Activated CD4-positive, alpha-beta T cell treated with anti-CD3 and anti-CD28 coated beads, Interleukin-2, amount 10 ng/mL, durations not matched to agents 24 days and 14 days (primary cell): ENCODE measurements around the gene SLC26A9. TPM values are rescaled to one million over a fixed set of nuclear protein-coding genes. Genes with fewer than 3 reads are reported as not detected.
"Not testable (repeated sequence)": the region's sequence is repeated elsewhere in the genome, so short reads cannot be mapped to it uniquely, and the experiment has no call there.

Experiments
- DNase-seq: peaks from one replicate; pipeline ENCODE4 v3.0.0; 2022
- H3K27ac Mint-ChIP-seq: one replicate; pipeline ENCODE4 v1.8.0; 2022; ENCODE audit warnings: mild to moderate bottlenecking, mixed read lengths
- H3K27me3 Mint-ChIP-seq: one replicate; pipeline ENCODE4 v1.8.0; 2022; ENCODE audit warnings: mixed read lengths
- H3K36me3 Mint-ChIP-seq: one replicate; pipeline ENCODE4 v1.8.0; 2022; ENCODE audit warnings: low read depth, mild to moderate bottlenecking, mixed read lengths
- H3K4me1 Mint-ChIP-seq: one replicate; pipeline ENCODE4 v1.8.0; 2021; ENCODE audit warnings: mixed read lengths
- H3K4me3 Mint-ChIP-seq: one replicate; pipeline ENCODE4 v1.8.0; 2022; ENCODE audit warnings: mild to moderate bottlenecking, moderate library complexity, mixed read lengths
- H3K9me3 Mint-ChIP-seq: one replicate; pipeline ENCODE4 v1.8.0; 2021; ENCODE audit warnings: mixed read lengths
- intact Hi-C: fragments of 100-400 bp; cut with micrococcal nuclease; formaldehyde crosslinking; loops from one replicate; pipeline ENCODE4 v1.15.1; 2023
- total RNA-seq: library from RNA; stranded (reverse); gene quantifications from 2 replicates; pipeline ENCODE4 v1.2.3, GENCODE V29; 2022

SLC26A9 gene
- total RNA-seq, 1 donor from 2014 or later = not detected

DNA sequence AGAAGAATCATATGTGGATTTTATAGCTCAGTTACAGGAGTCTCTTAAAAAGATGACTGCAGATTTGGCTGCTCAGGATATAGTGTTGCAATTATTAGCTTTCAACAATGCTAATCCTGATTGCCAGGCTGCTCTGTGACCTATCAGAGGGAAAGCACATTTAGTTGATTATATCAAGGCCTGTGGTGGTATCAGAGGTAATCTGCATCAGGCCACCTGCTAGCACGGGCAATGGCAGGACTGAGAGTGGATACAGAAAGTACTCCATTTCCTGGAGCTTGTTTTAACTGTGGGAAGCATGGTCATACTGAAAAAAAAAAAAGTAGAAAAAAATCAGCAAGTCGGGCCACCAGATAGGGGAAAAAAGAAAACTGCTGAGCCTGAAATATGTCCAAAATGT is 51.1 kb downstream of the SLC26A9 start:
- DNase-seq, H3K36me3 Mint-ChIP-seq, H3K4me1 Mint-ChIP-seq, H3K27ac Mint-ChIP-seq, intact Hi-C loops, H3K4me3 Mint-ChIP-seq: not testable (repeated sequence)
- H3K27me3 Mint-ChIP-seq = peaks cover 31% of the 10 kb centered on the region
- peaks cover 17% of the 10 kb centered on the region for H3K9me3 Mint-ChIP-seq

GRCh38 chr1:205891481-205891880 is 51.8 kb downstream of the SLC26A9 start:
- H3K4me3 Mint-ChIP-seq, intact Hi-C loops, H3K4me1 Mint-ChIP-seq, H3K36me3 Mint-ChIP-seq, DNase-seq, H3K27ac Mint-ChIP-seq: not testable (repeated sequence)
- Mint-ChIP-seq H3K27me3 (peaks cover 29% of the 10 kb centered on the region), H3K9me3 (peaks cover 17% of the 10 kb centered on the region)

DNA sequence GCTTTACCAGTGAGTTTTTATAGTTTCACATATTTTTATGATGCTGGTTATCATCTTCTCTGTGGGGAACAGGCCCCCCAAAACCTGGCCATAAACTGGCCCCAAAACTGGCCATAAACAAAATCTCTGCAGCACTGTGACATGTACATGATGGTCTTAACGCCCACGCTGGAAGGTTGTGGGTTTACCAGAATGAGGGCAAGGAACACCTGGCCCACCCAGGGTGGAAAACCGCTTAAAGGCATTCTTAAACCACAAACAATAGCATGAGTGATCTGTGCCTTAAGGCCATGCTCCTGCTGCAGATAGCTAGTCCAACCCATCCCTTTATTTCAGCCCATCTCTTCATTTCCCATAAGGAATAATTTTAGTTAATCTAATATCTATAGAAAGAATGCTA is 52.6 kb downstream of the SLC26A9 start:
- intact Hi-C loops, H3K4me1 Mint-ChIP-seq, H3K27ac Mint-ChIP-seq, DNase-seq, H3K4me3 Mint-ChIP-seq, H3K36me3 Mint-ChIP-seq: not testable (repeated sequence)
- Mint-ChIP-seq H3K9me3 (peaks cover 12% of the 10 kb centered on the region), H3K27me3 (peaks cover 25% of the 10 kb centered on the region)

DNA sequence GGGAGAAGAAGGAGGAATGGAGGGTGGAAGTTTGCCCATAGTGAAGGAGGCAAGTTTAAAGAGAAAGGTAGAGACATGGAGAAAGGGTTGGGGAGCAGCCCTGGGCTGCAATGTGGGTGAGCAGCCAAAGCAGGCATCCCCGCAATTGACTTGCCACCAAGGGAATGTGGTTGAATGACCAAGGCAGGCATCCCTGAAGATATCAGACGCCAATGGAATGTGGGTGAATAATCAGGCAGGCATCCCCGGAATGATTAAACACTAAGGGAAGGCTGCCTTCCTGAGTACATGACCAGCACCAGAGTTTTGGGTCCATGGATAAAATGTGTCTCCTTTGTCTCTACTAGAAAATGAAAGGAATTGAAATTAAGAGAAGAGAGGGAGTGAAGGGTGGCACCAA is 53.5 kb downstream of the SLC26A9 start:
- H3K27me3 Mint-ChIP-seq = peaks cover 19% of the 10 kb centered on the region
- peaks cover 12% of the 10 kb centered on the region for H3K9me3 Mint-ChIP-seq
- H3K4me3 Mint-ChIP-seq, H3K4me1 Mint-ChIP-seq, DNase-seq, H3K27ac Mint-ChIP-seq, H3K36me3 Mint-ChIP-seq, intact Hi-C loops: not testable (repeated sequence)

DNA sequence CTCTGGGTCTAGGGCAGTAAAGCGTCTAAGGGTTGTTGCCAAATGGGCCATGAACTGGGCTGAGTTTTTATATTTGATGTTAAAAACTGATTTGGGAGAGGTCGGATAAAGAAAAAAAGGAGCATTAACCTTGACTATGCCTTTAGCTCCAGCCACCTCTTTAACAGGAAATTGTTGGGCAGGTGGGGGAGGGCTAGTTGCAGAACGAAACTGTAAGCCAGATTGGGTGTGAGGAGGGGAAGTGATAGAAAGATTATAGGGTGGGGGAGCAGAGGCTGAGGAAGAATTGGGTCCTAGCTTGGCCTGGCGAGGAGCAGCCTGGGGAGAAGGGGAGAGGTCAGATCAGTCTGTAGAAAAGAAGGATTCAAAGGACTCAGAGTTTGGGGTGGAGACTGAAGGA is 54.2 kb downstream of the SLC26A9 start:
- intact Hi-C loops, H3K4me1 Mint-ChIP-seq, H3K4me3 Mint-ChIP-seq, H3K36me3 Mint-ChIP-seq, H3K27ac Mint-ChIP-seq: not testable (repeated sequence)
- H3K27me3 Mint-ChIP-seq = peaks cover 16% of the 10 kb centered on the region
- H3K9me3 Mint-ChIP-seq = peaks cover 12% of the 10 kb centered on the region
- DNase-seq = peak; percentile 71

GRCh38 chr1:205883792-205884191 is 59.5 kb downstream of the SLC26A9 start:
- peaks cover 2% of the 10 kb centered on the region for H3K4me1 Mint-ChIP-seq
- H3K27me3 Mint-ChIP-seq = peaks cover 28% of the 10 kb centered on the region
- intact Hi-C loops = no loop called here
- H3K36me3 Mint-ChIP-seq = no peaks in the 10 kb centered on the region
- peaks cover 4% of the 10 kb centered on the region for H3K9me3 Mint-ChIP-seq
- H3K4me3 Mint-ChIP-seq = no peak overlapping the region
- DNase-seq = no peak
- no peak overlapping the region for H3K27ac Mint-ChIP-seq

- Mint-ChIP-seq H3K36me3 (no peaks in the 10 kb centered on the region), H3K4me1 (no peaks in the 10 kb centered on the region), H3K4me3 (no peak overlapping the region), H3K9me3 (peaks cover 12% of the 10 kb centered on the region), H3K27ac (no peak overlapping the region), H3K27me3 (peaks cover 45% of the 10 kb centered on the region)
- no peak for DNase-seq
- intact Hi-C loops = no loop called here
Observed at GRCh38 chr1:205880923-205881322, 62.3 kb downstream of the SLC26A9 start.

GRCh38 chr1:205879974-205880373 is 63.3 kb downstream of the SLC26A9 start:
- intact Hi-C loops = no loop called here
- no peak overlapping the region for H3K4me3 Mint-ChIP-seq
- H3K4me1 Mint-ChIP-seq = no peaks in the 10 kb centered on the region
- H3K27ac Mint-ChIP-seq = no peak overlapping the region
- no peaks in the 10 kb centered on the region for H3K36me3 Mint-ChIP-seq
- peaks cover 12% of the 10 kb centered on the region for H3K9me3 Mint-ChIP-seq
- no peak for DNase-seq
- H3K27me3 Mint-ChIP-seq = peaks cover 46% of the 10 kb centered on the region

- intact Hi-C loops = no loop called here
- Mint-ChIP-seq H3K36me3 (no peaks in the 10 kb centered on the region), H3K27ac (no peak overlapping the region)
Observed at GRCh38 chr1:205878026-205878425, 65.2 kb downstream of the SLC26A9 start.

DNA sequence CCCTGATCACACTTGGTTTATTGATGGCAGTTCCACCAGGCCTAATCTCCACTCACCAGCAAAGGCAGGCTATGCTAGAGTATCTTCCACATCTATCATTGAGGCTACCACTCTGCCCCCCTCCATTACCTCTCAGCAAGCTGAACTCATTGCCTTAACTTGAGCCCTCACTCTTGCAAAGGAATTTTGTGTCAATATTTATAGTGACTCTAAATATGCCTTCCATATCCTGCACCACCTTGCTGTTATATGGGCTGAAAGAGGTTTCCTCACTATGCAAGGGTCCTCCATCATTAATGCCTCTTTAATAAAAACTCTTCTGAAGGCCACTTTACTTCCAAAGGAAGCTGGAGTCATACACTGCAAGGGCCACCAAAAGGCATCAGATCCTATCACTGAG is 70.1 kb downstream of the SLC26A9 start:
- intact Hi-C loops, H3K4me1 Mint-ChIP-seq, H3K36me3 Mint-ChIP-seq, DNase-seq, H3K9me3 Mint-ChIP-seq, H3K27ac Mint-ChIP-seq, H3K4me3 Mint-ChIP-seq: not testable (repeated sequence)
- H3K27me3 Mint-ChIP-seq = peaks cover 14% of the 10 kb centered on the region

More at GRCh38 chr1:205878026-205878425, 65.2 kb downstream of the SLC26A9 start:
- no peak for DNase-seq
- Mint-ChIP-seq H3K9me3 (peaks cover 12% of the 10 kb centered on the region), H3K27me3 (peaks cover 42% of the 10 kb centered on the region), H3K4me1 (no peaks in the 10 kb centered on the region), H3K4me3 (no peak overlapping the region)

GRCh38 chr1:205870236-205870635 is 73.0 kb downstream of the SLC26A9 start:
- no peaks in the 10 kb centered on the region for H3K36me3 Mint-ChIP-seq
- no peaks in the 10 kb centered on the region for H3K4me1 Mint-ChIP-seq
- no peaks in the 10 kb centered on the region for H3K9me3 Mint-ChIP-seq
- intact Hi-C loops = no loop called here
- H3K4me3 Mint-ChIP-seq = no peak overlapping the region
- no peak overlapping the region for H3K27ac Mint-ChIP-seq
- DNase-seq = no peak
- peaks cover 4% of the 10 kb centered on the region for H3K27me3 Mint-ChIP-seq

Other genes with a start within 250 kb of the SLC26A9 start
- gene NUCKS1, start 193.3 kb downstream of the SLC26A9 start, total RNA-seq = 161 and 188 TPM in 2 replicates
- gene RAB29, start 168.0 kb downstream of the SLC26A9 start, total RNA-seq = 27.8 and 29.1 TPM in 2 replicates
- 29.5 and 30.1 TPM in 2 replicates for gene SLC41A1, start 130.3 kb downstream of the SLC26A9 start, total RNA-seq
- gene PM20D1, start 93.3 kb downstream of the SLC26A9 start, total RNA-seq = 0.16 and 0.71 TPM in 2 replicates
- not detected in 2 replicates for gene RAB7B, start 59.9 kb upstream of the SLC26A9 start, total RNA-seq
- not detected in 2 replicates for gene CTSE, start 80.4 kb upstream of the SLC26A9 start, total RNA-seq
- not detected in 2 replicates for gene RHEX, start 109.7 kb upstream of the SLC26A9 start, total RNA-seq
- gene AVPR1B, start 173.9 kb upstream of the SLC26A9 start, total RNA-seq = not detected in 2 replicates